Tibial nerve (tissue), 4 donors: ENCODE data around the gene ZFYVE28. TPM values are rescaled to one million over a fixed set of nuclear protein-coding genes. Genes with fewer than 3 reads are reported as not detected.

Experiments
- DNase-seq, 2 donors: peaks; one replicate each; pipeline ENCODE4 v3.0.0-alpha.2; 2019; ENCODE audit warnings: low spot score in 2 of 2
- H3K27ac ChIP-seq, 4 donors: fragments of 200-600 bp; sonication (generic) in 3 of 4; one replicate each; pipeline ENCODE4 v1.5.1; 2017 to 2019; ENCODE audit warnings: mild to moderate bottlenecking in 1 of 4
- H3K27me3 ChIP-seq, 2 donors: fragments of 200-600 bp; sonication (generic) in 1 of 2; one replicate each; pipeline versions ENCODE4 v1.5.1 to v1.6.0; 2017 to 2019
- H3K36me3 ChIP-seq, 3 donors: fragments of 200-600 bp; sonication (generic); one replicate each; pipeline ENCODE4 v1.5.1; 2018 to 2019
- H3K4me1 ChIP-seq, 4 donors: fragments of 200-600 bp; sonication (generic) in 3 of 4; one replicate each; pipeline ENCODE4 v1.5.1; 2017 to 2019
- H3K4me3 ChIP-seq, 4 donors: fragments of 200-600 bp; sonication (generic) in 3 of 4; one replicate each; pipeline ENCODE4 v1.5.1; 2017 to 2019; ENCODE audit warnings: mild to moderate bottlenecking in 1 of 4, moderate library complexity in 1 of 4
- H3K9me3 ChIP-seq, 4 donors: fragments of 200-600 bp; sonication (generic) in 3 of 4; one replicate each; pipeline ENCODE4 v1.5.1; 2017 to 2019
- CTCF ChIP-seq, 5 experiments: fragments of 200-600 bp in 3 of 5; fragments of 450-650 bp in 2 of 5; sonication (generic) in 3 of 5; IDR thresholded peaks; one replicate each; pipeline ENCODE4 v1.5.1; 2016 to 2019; ENCODE audit warnings: antibody characterized with exemption in 5 of 5, mild to moderate bottlenecking in 3 of 5, moderate library complexity in 2 of 5
- EP300 ChIP-seq, 2 donors: sonication (generic); formaldehyde crosslinking; IDR thresholded peaks; one replicate each; pipeline ENCODE4 v1.6.1; 2017; ENCODE audit warnings: antibody characterized with exemption in 2 of 2, mild to moderate bottlenecking in 1 of 2
- POLR2A ChIP-seq, 2 donors: fragments of 450-650 bp; IDR thresholded peaks; one replicate each; pipeline ENCODE4 v1.6.1; 2017; ENCODE audit warnings: antibody characterized with exemption in 2 of 2, mild to moderate bottlenecking in 2 of 2, moderate library complexity in 2 of 2
- WGBS, 2 donors: methylation state at CpG; one replicate each; pipeline ENCODE4 v1.1.5; 2018; 5-methylcytosine and 5-hydroxymethylcytosine counted together
- total RNA-seq, 4 donors: library from RNA; depleted of rRNA; stranded (reverse); fragments of >200 nt; gene quantifications; one replicate each; pipeline ENCODE4 v1.1.0, GENCODE V29; 2016

ZFYVE28 gene
- total RNA-seq, 4 donors from 2014 or later, result 16.2 to 44.4 (median 26.5) TPM

GRCh38 chr4:2291705-2292645 lies 126.5 kb downstream of the ZFYVE28 start:
- Histone ChIP-seq H3K27me3 (no peaks in the 10 kb centered on the region), H3K4me1 (peaks cover 0 to 13% (median 0%) of the 10 kb centered on the region in 4 donors), H3K4me3 (no peak overlapping the region), H3K36me3 (peaks cover 0 to 7% (median 0%) of the 10 kb centered on the region in 3 donors), H3K27ac (peak overlapping the region in 1 of 4 donors; percentile 15), H3K9me3 (no peaks in the 10 kb centered on the region)
- no peak for TF ChIP-seq CTCF (IDR thresholded peaks at IDR 0.05)
- no peak for TF ChIP-seq POLR2A (IDR thresholded peaks at IDR 0.05)
- TF ChIP-seq EP300 (IDR thresholded peaks at IDR 0.05), result no peak
- WGBS, 2 donors, result 72% methylated on average over 15 to 20 of the region's 20 CpGs
- peak in 1 of 2 donors; percentile 8 for DNase-seq

- 72 to 75% methylated on average over 20 to 23 of the region's 24 CpGs for WGBS, 2 donors
- TF ChIP-seq POLR2A (IDR thresholded peaks at IDR 0.05), result no peak
- no peak for TF ChIP-seq CTCF (IDR thresholded peaks at IDR 0.05)
- no peak for TF ChIP-seq EP300 (IDR thresholded peaks at IDR 0.05)
- H3K27ac ChIP-seq, result no peak overlapping the region
- H3K4me3 ChIP-seq, result no peak overlapping the region
- peak in 1 of 2 donors; percentile 5 for DNase-seq
- peaks cover 0 to 5% (median 0%) of the 10 kb centered on the region in 3 donors for H3K36me3 ChIP-seq
- peaks cover 0 to 14% (median 0%) of the 10 kb centered on the region in 4 donors for H3K4me1 ChIP-seq
- no peaks in the 10 kb centered on the region for H3K9me3 ChIP-seq
- H3K27me3 ChIP-seq, result no peaks in the 10 kb centered on the region
These were observed 127.3 kb downstream of the ZFYVE28 start for GRCh38 chr4:2290974-2291704.

DNA sequence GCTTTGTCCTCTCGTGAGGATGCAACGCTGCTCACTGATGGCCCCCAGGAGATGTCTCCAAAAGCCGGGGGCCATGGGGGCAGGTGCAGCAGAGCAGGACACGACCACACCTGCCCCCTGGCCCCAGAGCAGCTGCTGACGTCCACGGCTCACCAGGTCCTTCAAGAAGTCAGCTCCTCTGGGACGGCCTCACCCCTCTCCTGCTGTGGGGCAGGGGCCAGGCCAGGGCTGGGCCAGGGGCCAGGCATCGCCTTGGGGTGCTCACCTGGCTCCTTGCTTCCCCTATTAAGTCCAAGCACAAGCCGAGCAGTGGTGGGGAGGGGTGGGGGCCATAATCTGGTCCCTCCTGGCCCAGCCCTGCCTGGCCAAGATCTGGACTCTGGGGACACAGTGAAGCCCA lies 128.0 kb downstream of the ZFYVE28 start:
- TF ChIP-seq CTCF (IDR thresholded peaks at IDR 0.05) (no peak), POLR2A (IDR thresholded peaks at IDR 0.05) (no peak), EP300 (IDR thresholded peaks at IDR 0.05) (no peak)
- Histone ChIP-seq H3K27me3 (no peaks in the 10 kb centered on the region), H3K4me1 (peaks cover 0 to 18% (median 0%) of the 10 kb centered on the region in 4 donors), H3K4me3 (no peak overlapping the region), H3K9me3 (no peaks in the 10 kb centered on the region), H3K27ac (no peak overlapping the region), H3K36me3 (no peaks in the 10 kb centered on the region)
- peak in 1 of 2 donors; percentile 6 for DNase-seq
- WGBS, 2 donors, result 79 to 91% methylated on average over 8 to 9 of the region's 9 CpGs

DNA sequence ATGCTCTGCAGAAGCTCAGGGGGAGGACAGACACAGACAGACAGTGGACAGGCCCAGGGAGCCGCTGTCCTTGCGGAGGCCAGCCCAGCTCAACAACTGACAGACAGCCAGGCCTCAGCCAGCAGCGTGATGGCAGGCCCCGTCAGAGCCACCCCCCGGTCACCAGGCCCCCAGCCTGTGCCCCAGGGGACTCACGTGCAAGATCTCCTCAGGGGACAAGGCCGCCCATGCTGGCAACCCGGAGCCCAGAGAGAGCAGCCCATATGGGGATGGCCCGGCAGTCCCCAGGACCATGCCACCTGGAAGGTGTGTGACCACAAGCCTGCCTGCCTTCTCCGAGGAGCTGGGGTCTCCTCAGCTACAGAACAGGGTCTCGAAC lies 128.5 kb downstream of the ZFYVE28 start:
- peak in 1 of 2 donors; percentile 5 for DNase-seq
- Histone ChIP-seq H3K27ac (no peak overlapping the region), H3K4me3 (no peak overlapping the region), H3K9me3 (no peaks in the 10 kb centered on the region), H3K36me3 (no peaks in the 10 kb centered on the region), H3K4me1 (peaks cover 0 to 18% (median 0%) of the 10 kb centered on the region in 4 donors), H3K27me3 (no peaks in the 10 kb centered on the region)
- WGBS, 2 donors, result 80 to 95% methylated on average over 2 to 4 of the region's 11 CpGs
- TF ChIP-seq POLR2A (IDR thresholded peaks at IDR 0.05), result no peak
- no peak for TF ChIP-seq EP300 (IDR thresholded peaks at IDR 0.05)
- no peak for TF ChIP-seq CTCF (IDR thresholded peaks at IDR 0.05)
